B cell (primary cell): ENCODE data around the gene NR1H3. TPM values are rescaled to one million over a fixed set of nuclear protein-coding genes. Genes with fewer than 3 reads are reported as not detected.

Experiments
- ATAC-seq: fragments of 200-7000 bp; cut with Tn5 transposase; one replicate; pipeline ENCODE4 v1.10.0; 2021; ENCODE audit warnings: low read depth, mild to moderate bottlenecking, moderate number of reproducible peaks, moderate library complexity
- CTCF ChIA-PET: fragments of 350-600 bp; sonication (Branson Sonifier 250); formaldehyde crosslinking; loops from one replicate; lab custom pipeline; 2021; ENCODE audit warnings: antibody characterized with exemption, inconsistent platforms; lab: Charles Lee
- POLR2A ChIA-PET: fragments of 350-600 bp; sonication (Branson Sonifier 250); formaldehyde crosslinking; loops from one replicate; lab custom pipeline; 2021; ENCODE audit warnings: antibody characterized with exemption; lab: Charles Lee
- DNase-seq: peaks from one replicate; pipeline ENCODE4 v3.0.0; 2013
- H2AFZ ChIP-seq: 2 replicates; pipeline ENCODE4 v1.6.1; 2012; ENCODE audit warnings: mild to moderate bottlenecking, low read depth, low read length; ENCODE audit not compliant: insufficient read depth, poor library complexity, severe bottlenecking
- H3K27ac ChIP-seq, 2 donors: 1 replicate in 1 of 2; 2 replicates in 1 of 2; pipeline ENCODE4 v1.5.1; 2012 to 2013; ENCODE audit warnings: low read length in 2 of 2, mild to moderate bottlenecking in 2 of 2, moderate library complexity in 1 of 2
- H3K27me3 ChIP-seq, 4 experiments: fragments of 200-600 bp in 1 of 4; sonication (generic) in 1 of 4; replicated peaks in 1 of 4; 1 replicate in 2 of 4; 2 replicates in 2 of 4; pipeline versions ENCODE4 v1.6.1 to v1.7.0; 2013 to 2016; ENCODE audit warnings: low read length in 3 of 4, mild to moderate bottlenecking in 2 of 4, mixed read lengths in 1 of 4, moderate library complexity in 1 of 4; ENCODE audit not compliant: insufficient read depth in 4 of 4, control insufficient read depth in 3 of 4; ENCODE audit errors: control extremely low read depth in 1 of 4
- H3K36me3 ChIP-seq, 2 experiments: replicated peaks in 1 of 2; 1 replicate in 1 of 2; 2 replicates in 1 of 2; pipeline versions ENCODE4 v1.6.1 to v1.7.1; 2013; ENCODE audit warnings: low read length in 1 of 2; ENCODE audit not compliant: insufficient read depth in 2 of 2, control insufficient read depth in 1 of 2; ENCODE audit errors: control extremely low read depth in 1 of 2, extremely low read depth in 1 of 2
- H3K4me1 ChIP-seq, 2 donors: fragments of 200-600 bp in 1 of 2; sonication (generic) in 1 of 2; 1 replicate in 1 of 2; 2 replicates in 1 of 2; pipeline versions ENCODE4 v1.5.1 to v1.6.1; 2013 to 2017; ENCODE audit warnings: low read length in 2 of 2; ENCODE audit not compliant: control insufficient read depth in 2 of 2, insufficient read depth in 2 of 2
- H3K4me2 ChIP-seq: replicated peaks from 2 replicates; pipeline ENCODE3; 2012; ENCODE audit warnings: mild to moderate bottlenecking, low read depth, low read length; ENCODE audit not compliant: poor library complexity, severe bottlenecking
- H3K4me3 ChIP-seq, 5 experiments: fragments of 200-600 bp in 1 of 5; sonication (generic) in 1 of 5; 1 replicate in 3 of 5; 2 replicates in 2 of 5; pipeline versions ENCODE4 v1.5.1 to v1.7.0; 2011 to 2016; ENCODE audit warnings: low read length in 4 of 5, mild to moderate bottlenecking in 4 of 5, low read depth in 2 of 5, control low read depth in 1 of 5, moderate library complexity in 1 of 5; ENCODE audit not compliant: insufficient read depth in 1 of 5; ENCODE audit errors: control extremely low read depth in 1 of 5, extremely low read depth in 1 of 5
- H3K79me2 ChIP-seq: fragments of 200-600 bp; sonication (generic); one replicate; pipeline ENCODE4 v1.6.0; 2016; ENCODE audit warnings: low read length; ENCODE audit not compliant: control insufficient read depth, insufficient read depth
- H3K9ac ChIP-seq: fragments of 200-600 bp; sonication (generic); 2 replicates; pipeline ENCODE4 v1.6.1; 2017; ENCODE audit warnings: mild to moderate bottlenecking, low read length, moderate library complexity
- H3K9me3 ChIP-seq, 3 donors: one replicate each; pipeline versions ENCODE4 v1.6.1 to v1.7.1; 2013; ENCODE audit warnings: low read length in 2 of 3; ENCODE audit not compliant: control insufficient read depth in 2 of 3, insufficient read depth in 1 of 3; ENCODE audit errors: control extremely low read depth in 1 of 3
- H4K20me1 ChIP-seq: 2 replicates; pipeline ENCODE4 v1.6.0; 2012; ENCODE audit warnings: mild to moderate bottlenecking, low read length; ENCODE audit not compliant: insufficient read depth, control insufficient read depth, poor library complexity, severe bottlenecking
- H3K27ac Mint-ChIP-seq: one replicate; pipeline ENCODE4 v1.8.0; 2021; ENCODE audit warnings: mixed read lengths
- H3K27me3 Mint-ChIP-seq: one replicate; pipeline ENCODE4 v1.8.0; 2021; ENCODE audit warnings: mixed read lengths
- H3K4me1 Mint-ChIP-seq: one replicate; pipeline ENCODE4 v1.8.0; 2021; ENCODE audit warnings: mixed read lengths
- H3K4me3 Mint-ChIP-seq: one replicate; pipeline ENCODE4 v1.8.0; 2021; ENCODE audit warnings: mixed read lengths
- H3K9me3 Mint-ChIP-seq: one replicate; pipeline ENCODE4 v1.8.0; 2022; ENCODE audit warnings: mixed read lengths; ENCODE audit not compliant: insufficient read depth
- CTCF ChIP-seq: fragments of 200-600 bp; IDR thresholded peaks from one replicate; pipeline ENCODE4 v1.8.0; 2022; ENCODE audit warnings: antibody characterized with exemption, mild to moderate bottlenecking
- EZH2 ChIP-seq: IDR thresholded peaks from 2 replicates; pipeline ENCODE4 v1.6.1; 2012; ENCODE audit warnings: borderline replicate concordance, low read depth, mild to moderate bottlenecking, moderate library complexity, low read length; ENCODE audit not compliant: insufficient read depth, poor library complexity, severe bottlenecking
- WGBS: methylation state at CpG from one replicate; pipeline ENCODE4 v1.1.5; 2013; ENCODE audit warnings: missing lambda C conversion rate; ENCODE audit not compliant: insufficient coverage; 5-methylcytosine and 5-hydroxymethylcytosine counted together
- intact Hi-C: fragments of 100-400 bp; cut with micrococcal nuclease; formaldehyde crosslinking; loops from one replicate; pipeline ENCODE4 v1.10.0; 2022
- polyA plus RNA-seq: library from polyadenylated mRNA; depleted of rRNA; stranded (reverse); fragments of >200 nt; gene quantifications from 2 replicates; pipeline ENCODE4 v1.2.3, GENCODE V29; 2012
- total RNA-seq, 2 donors: library from RNA; stranded (reverse); fragments of 120-200 nt in 1 of 2; gene quantifications; 1 replicate in 1 of 2; 2 replicates in 1 of 2; pipeline versions ENCODE4 v1.2.3 to v1.2.4, GENCODE V29; 2013 to 2022

The NR1H3 gene
- total and polyA plus RNA-seq, 2 donors (not counting 1 experiment from before 2014, with no cell fraction given) = 8.4 to 9.6 TPM

- Histone ChIP-seq H3K4me2 (peak overlapping the region; percentile 94), H3K79me2 (peaks cover 74% of the 10 kb centered on the region), H3K4me1 (peaks cover 35 to 39% of the 10 kb centered on the region in 2 donors), H3K36me3 (peaks cover 5 to 37% of the 10 kb centered on the region in 2 experiments), H2AFZ (no peak overlapping the region), H3K9ac (no peak overlapping the region), H3K27ac (peak overlapping the region in 1 of 2 donors; percentile 92), H4K20me1 (peaks cover 58% of the 10 kb centered on the region), H3K4me3 (peak overlapping the region in 1 of 5 experiments; percentile 25), H3K27me3 (no peaks in the 10 kb centered on the region), H3K9me3 (no peaks in the 10 kb centered on the region)
- DNase-seq (no peak), ATAC-seq (no peak)
- CTCF ChIA-PET = interaction anchor here (0.9 to 1.7 kb wide), 5 partner anchors 14 to 182 kb away, joined by 3 to 4 read pairs (median 4); partner anchors contain the start of gene DDB2
- Mint-ChIP-seq H3K27me3 (no peaks in the 10 kb centered on the region), H3K9me3 (no peaks in the 10 kb centered on the region), H3K27ac (peak overlapping the region; percentile 28), H3K4me1 (peaks cover 48% of the 10 kb centered on the region), H3K4me3 (peak overlapping the region; percentile 89)
- WGBS = no CpG with 5 or more reads among the region's 1 CpG
- intact Hi-C loops = no loop called here
- POLR2A ChIA-PET = no interaction called here
- TF ChIP-seq CTCF (no peak), EZH2 (no peak)
Measured at GRCh38 chr11:47272706-47273105, 14.9 kb downstream of the NR1H3 start.

DNA sequence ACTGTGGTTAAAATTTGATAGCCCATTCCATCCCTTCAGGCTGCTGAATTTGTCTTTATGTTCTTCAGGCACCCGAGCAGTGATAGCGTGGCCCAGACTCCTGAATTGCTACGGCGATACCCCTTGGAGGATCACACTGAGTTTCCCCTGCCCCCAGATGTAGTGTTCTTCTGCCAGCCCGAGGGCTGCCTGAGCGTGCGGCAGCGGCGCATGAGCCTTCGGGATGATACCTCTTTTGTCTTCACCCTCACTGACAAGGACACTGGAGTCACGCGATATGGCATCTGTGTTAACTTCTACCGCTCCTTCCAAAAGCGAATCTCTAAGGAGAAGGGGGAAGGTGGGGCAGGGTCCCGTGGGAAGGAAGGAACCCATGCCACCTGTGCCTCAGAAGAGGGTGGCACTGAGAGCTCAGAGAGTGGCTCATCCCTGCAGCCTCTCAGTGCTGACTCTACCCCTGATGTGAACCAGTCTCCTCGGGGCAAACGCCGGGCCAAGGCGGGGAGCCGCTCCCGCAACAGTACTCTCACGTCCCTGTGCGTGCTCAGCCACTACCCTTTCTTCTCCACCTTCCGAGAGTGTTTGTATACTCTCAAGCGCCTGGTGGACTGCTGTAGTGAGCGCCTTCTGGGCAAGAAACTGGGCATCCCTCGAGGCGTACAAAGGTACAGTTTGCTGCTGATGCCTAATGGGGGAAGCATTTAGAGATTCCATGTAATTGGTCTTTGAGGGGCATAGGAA lies 16.9 kb downstream of the NR1H3 start:
- Histone ChIP-seq H2AFZ (no peak overlapping the region), H3K4me3 (no peak overlapping the region), H3K9ac (no peak overlapping the region), H3K36me3 (peaks cover 10 to 56% of the 10 kb centered on the region in 2 experiments), H3K27me3 (no peaks in the 10 kb centered on the region), H3K9me3 (no peaks in the 10 kb centered on the region), H3K79me2 (peaks cover 75% of the 10 kb centered on the region), H4K20me1 (peaks cover 58% of the 10 kb centered on the region), H3K4me2 (no peak overlapping the region), H3K4me1 (peaks cover 26 to 27% of the 10 kb centered on the region in 2 donors), H3K27ac (no peak overlapping the region)
- ATAC-seq (no peak), DNase-seq (no peak)
- 98% methylated on average over 19 of the region's 28 CpGs for WGBS
- TF ChIP-seq CTCF (no peak), EZH2 (no peak)
- Mint-ChIP-seq H3K4me1 (peaks cover 32% of the 10 kb centered on the region), H3K27me3 (no peaks in the 10 kb centered on the region), H3K9me3 (no peaks in the 10 kb centered on the region), H3K27ac (no peak overlapping the region), H3K4me3 (no peak overlapping the region)
- POLR2A ChIA-PET = no interaction called here
- CTCF ChIA-PET = interaction anchor here (0.9 to 1.3 kb wide), 2 partner anchors 58 to 137 kb away, joined by 3 read pairs; no protein-coding TSS in a partner anchor
- intact Hi-C loops = no loop called here
